GM12892 (cell line): ENCODE measurements around the gene LYAR.

ENCODE experiments used
- DNase-seq: peaks from one replicate; pipeline ENCODE4 v3.0.0; 2011; ENCODE audit not compliant: insufficient read length
- FAIRE-seq: peaks from 2 replicates; lab custom pipeline; 2011; peaks lifted over from hg19 to GRCh38; lab: Jason Lieb, UNC
- POLR2A ChIP-seq: IDR thresholded peaks from 2 replicates; pipeline ENCODE4 v1.6.1; 2011; ENCODE audit warnings: low read depth, low read length, control low read depth
- POLR2AphosphoS5 ChIP-seq: IDR thresholded peaks from 2 replicates; pipeline ENCODE4 v1.6.1; 2011; ENCODE audit warnings: low read depth, low read length, control low read depth
- TAF1 ChIP-seq: IDR thresholded peaks from 2 replicates; pipeline ENCODE4 v1.6.1; 2011; ENCODE audit warnings: low read depth, mild to moderate bottlenecking, control low read depth, low read length, borderline replicate concordance

Gene LYAR

DNA sequence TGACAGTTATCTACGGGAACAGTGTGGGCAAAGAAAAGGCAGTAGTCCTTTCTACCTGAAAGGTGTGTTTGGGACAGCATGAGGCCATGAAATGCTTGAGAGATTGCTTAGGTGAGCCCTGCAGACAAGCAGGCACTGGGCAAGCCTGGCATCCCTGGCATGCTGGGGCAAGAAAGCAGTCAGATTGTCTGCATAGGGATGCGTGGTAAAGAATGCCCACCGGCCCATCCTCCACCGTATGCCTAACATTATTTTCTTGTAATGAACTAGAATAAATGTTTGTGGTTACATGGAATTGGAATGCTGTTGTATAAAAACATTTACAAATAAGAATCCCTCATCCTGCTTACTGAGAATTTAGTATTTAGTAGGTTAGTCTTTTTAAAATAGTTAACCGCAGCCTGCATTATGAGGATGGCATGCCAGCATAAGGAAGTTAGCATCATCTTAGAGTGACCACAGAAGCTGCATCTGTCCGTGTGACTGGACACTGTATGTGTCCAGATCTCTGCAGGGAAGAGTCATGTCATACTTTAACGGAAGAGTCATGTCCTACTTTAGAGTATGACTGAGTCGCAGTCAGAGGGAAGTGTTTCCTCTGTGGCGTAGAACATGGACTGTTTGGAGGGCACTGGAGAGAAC lies 19.0 kb upstream of the LYAR start:
- TF ChIP-seq POLR2A (no peak), POLR2AphosphoS5 (no peak), TAF1 (no peak)
- FAIRE-seq (no peak), DNase-seq (no peak)

DNA sequence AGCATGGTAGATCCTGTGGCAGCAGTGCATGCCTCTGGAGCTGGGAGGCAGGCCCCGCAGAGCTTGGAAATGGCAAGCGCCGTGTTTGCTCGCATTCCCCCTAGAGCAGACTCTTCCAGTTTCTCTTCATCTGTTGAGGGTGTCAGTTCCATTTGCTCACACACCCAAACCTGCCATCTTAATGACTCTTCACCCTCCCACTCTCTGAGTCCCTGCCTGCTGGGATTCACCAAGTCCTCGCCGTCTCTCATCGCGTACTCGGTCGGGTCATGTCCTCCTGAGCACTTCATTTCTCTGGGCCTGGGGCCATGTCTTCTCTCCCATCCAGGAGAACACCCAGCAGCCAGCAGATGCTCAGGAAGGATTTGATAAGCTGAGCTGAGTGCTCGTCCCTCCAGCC lies 17.0 kb upstream of the LYAR start:
- FAIRE-seq: no peak
- TF ChIP-seq POLR2AphosphoS5 (no peak), POLR2A (no peak), TAF1 (no peak)
- no peak for DNase-seq

DNA sequence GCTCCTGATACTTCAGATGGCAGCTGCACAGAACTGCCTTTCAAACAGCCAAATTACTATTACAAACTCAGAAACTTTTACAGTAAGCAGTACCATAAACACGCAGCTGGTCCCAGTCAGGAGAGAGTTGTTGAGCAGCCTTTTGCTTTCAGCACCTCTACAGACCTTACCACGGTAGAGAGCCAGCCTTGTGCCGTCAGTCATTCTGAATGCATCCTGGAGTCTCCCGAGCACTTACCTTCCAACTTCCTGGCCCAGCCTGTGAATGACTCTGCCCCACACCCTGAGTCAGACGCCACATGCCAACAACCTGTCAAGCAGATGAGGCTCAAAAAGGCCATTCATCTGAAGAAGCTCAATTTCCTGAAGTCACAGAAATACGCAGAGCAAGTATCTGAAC lies 12.5 kb upstream of the LYAR start:
- TF ChIP-seq POLR2A (no peak), TAF1 (no peak), POLR2AphosphoS5 (no peak)
- no peak for FAIRE-seq
- DNase-seq: no peak

DNA sequence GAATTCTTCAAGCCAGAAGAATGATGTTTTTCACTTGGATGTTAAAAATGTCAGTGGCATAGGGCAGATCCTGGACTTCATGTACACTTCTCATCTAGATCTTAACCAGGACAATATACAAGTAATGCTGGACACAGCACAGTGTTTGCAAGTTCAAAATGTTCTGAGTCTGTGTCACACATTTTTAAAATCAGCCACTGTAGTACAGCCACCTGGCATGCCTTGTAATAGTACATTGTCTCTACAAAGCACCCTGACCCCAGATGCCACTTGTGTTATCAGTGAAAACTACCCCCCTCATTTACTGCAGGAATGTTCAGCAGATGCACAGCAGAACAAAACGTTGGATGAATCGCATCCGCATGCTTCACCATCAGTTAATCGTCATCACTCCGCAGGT lies 12.0 kb upstream of the LYAR start:
- DNase-seq (no peak), FAIRE-seq (no peak)
- TF ChIP-seq TAF1: no peak

DNA sequence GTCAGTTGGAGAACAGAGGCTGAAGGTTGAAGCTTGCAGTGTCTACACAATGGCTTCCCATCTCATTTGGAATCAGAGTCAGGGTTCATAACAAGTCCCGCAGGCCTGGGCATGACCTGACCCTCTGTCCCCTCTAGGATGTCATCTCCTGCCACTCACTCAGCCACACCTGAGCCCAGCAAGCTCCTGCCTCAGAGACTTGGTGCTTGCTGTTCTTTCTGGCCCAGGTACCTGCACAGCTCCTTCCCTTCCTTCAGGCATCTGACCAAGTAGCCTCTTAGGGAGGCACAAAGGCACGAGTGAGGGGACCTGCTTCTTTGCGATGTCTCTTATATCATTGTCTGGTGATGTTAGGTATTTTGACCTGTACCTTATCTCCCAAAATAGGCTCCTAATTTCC lies 9.1 kb upstream of the LYAR start:
- no peak for DNase-seq
- FAIRE-seq: no peak
- TF ChIP-seq POLR2A (no peak), TAF1 (no peak), POLR2AphosphoS5 (no peak)

DNA sequence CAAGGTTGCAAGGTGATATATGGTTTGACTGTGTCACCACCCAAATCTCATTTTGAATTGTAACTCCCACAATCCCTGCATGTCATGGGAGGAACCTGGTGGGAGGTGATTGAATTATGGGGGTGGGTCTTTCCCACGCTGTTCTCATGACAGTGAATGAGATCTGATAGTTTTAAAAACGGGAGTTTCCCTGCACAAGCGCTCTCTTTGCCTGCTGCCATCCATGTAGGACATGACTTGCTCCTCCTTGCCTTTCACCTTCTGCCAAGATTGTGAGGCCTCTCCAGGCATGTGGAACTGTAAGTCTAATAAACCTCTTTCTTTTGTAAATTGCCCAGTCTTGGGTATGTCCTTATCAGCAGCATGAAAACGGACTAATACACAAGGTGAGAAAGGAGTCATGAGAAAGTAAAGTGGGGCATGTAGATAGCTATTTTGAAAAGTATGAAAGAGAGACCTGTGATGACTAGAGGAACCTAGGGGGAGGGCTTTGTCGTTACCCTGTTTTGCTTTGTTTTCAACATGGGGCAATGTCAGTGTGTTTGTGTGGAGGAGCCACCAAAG lies 6.4 kb upstream of the LYAR start:
- no peak for FAIRE-seq
- DNase-seq: no peak
- TF ChIP-seq TAF1: no peak
- TF ChIP-seq POLR2A: no peak
- no peak for TF ChIP-seq POLR2AphosphoS5

DNA sequence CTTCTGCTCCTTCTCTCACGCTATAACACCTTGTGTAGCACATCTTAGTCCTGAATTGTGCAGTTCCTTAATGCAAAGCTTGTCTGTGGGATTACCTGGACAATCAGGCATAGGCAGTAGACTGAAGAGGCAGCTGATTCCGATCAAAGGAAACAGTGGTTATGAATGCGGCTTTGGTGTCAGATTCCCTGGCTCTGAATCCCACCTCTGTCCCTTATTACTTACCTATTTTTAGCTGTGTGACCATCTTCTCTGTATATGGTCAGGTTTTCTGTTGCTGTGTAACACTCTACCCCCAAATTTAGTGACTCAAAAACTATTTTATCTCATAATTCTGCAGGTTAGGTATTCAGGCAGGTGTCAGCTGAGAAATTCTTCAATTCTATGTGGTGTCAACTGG lies 3.3 kb upstream of the LYAR start:
- DNase-seq (no peak), FAIRE-seq (no peak)
- TF ChIP-seq POLR2AphosphoS5: no peak
- no peak for TF ChIP-seq TAF1
- no peak for TF ChIP-seq POLR2A

- peak; percentile 8 for DNase-seq
- no peak for FAIRE-seq
- TF ChIP-seq TAF1: no peak
- no peak for TF ChIP-seq POLR2AphosphoS5
- no peak for TF ChIP-seq POLR2A
Observed at GRCh38 chr4:4289597-4289940, 385 bp downstream of the LYAR start.

DNA sequence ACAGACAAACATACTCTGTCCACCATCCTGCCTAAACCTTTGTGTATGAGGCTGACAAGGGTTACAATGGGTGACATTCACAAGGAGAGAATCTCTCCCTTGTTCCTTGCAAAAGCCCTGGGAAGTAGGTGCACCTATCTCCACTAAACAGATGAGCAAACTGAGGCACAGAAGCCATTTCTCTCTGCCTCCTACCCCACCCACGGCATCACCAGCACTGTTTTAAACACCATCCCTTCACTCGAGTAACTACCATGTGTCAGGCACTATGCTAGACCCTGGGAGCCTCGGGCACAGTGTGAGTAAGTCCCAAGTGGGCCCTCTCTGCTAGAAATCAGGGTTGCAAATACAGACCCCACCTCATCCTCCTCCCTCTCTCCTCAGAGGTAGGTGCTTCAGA lies 899 bp downstream of the LYAR start:
- DNase-seq (no peak), FAIRE-seq (no peak)

GRCh38 chr4:4288098-4288497 lies 1.9 kb downstream of the LYAR start:
- TF ChIP-seq POLR2AphosphoS5 (no peak), POLR2A (no peak), TAF1 (no peak)
- FAIRE-seq (no peak), DNase-seq (no peak)

More for the DNA sequence above, 899 bp downstream of the LYAR start:
- no peak for TF ChIP-seq POLR2A
- no peak for TF ChIP-seq TAF1

GRCh38 chr4:4284827-4285618 lies 4.9 kb downstream of the LYAR start:
- DNase-seq (no peak), FAIRE-seq (no peak)
- TF ChIP-seq POLR2AphosphoS5: no peak
- no peak for TF ChIP-seq POLR2A
- no peak for TF ChIP-seq TAF1

- FAIRE-seq (no peak), DNase-seq (no peak)
- no peak for TF ChIP-seq TAF1
- no peak for TF ChIP-seq POLR2AphosphoS5
- TF ChIP-seq POLR2A: no peak
Observed at GRCh38 chr4:4281787-4282186, 8.2 kb downstream of the LYAR start.

- TF ChIP-seq TAF1: no peak
- TF ChIP-seq POLR2A: no peak
- no peak for TF ChIP-seq POLR2AphosphoS5
- no peak for DNase-seq
- no peak for FAIRE-seq
Observed at GRCh38 chr4:4277531-4277930, 12.4 kb downstream of the LYAR start.

GRCh38 chr4:4274226-4274625 lies 15.7 kb downstream of the LYAR start:
- FAIRE-seq (no peak), DNase-seq (no peak)
- TF ChIP-seq POLR2A: no peak
- TF ChIP-seq TAF1: no peak
- no peak for TF ChIP-seq POLR2AphosphoS5
